Liver (tissue), 9 donors: ENCODE measurements around the gene ADCY7. TPM values are rescaled to one million over a fixed set of nuclear protein-coding genes. Genes with fewer than 3 reads are reported as not detected.
A peak's percentile ranks its signal among the peaks of the same experiment; 100 is the strongest.

Source experiments
- DNase-seq: peaks from one replicate; pipeline ENCODE4 v3.0.0-alpha.2; 2017; ENCODE audit warnings: low spot score
- H3K27ac ChIP-seq, 2 donors: one replicate each; pipeline ENCODE4 v1.7.0; 2013; ENCODE audit warnings: inconsistent platforms in 2 of 2, low read length in 2 of 2, control low read depth in 1 of 2, low read depth in 1 of 2, mild to moderate bottlenecking in 1 of 2
- H3K27me3 ChIP-seq, 4 donors: one replicate each; pipeline versions ENCODE4 v1.6.1 to v1.7.0; 2013; ENCODE audit warnings: low read length in 3 of 4, inconsistent platforms in 1 of 4, mild to moderate bottlenecking in 1 of 4, moderate library complexity in 1 of 4; ENCODE audit not compliant: control insufficient read depth in 4 of 4, insufficient read depth in 4 of 4
- H3K36me3 ChIP-seq, 4 donors: one replicate each; pipeline versions ENCODE4 v1.6.1 to v1.7.0; 2013; ENCODE audit warnings: low read length in 3 of 4, mild to moderate bottlenecking in 3 of 4, low read depth in 1 of 4, moderate library complexity in 1 of 4; ENCODE audit not compliant: control insufficient read depth in 4 of 4, insufficient read depth in 3 of 4
- H3K4me1 ChIP-seq, 4 donors: one replicate each; pipeline versions ENCODE4 v1.6.1 to v1.7.0; 2013; ENCODE audit warnings: low read length in 3 of 4, mild to moderate bottlenecking in 3 of 4, moderate library complexity in 1 of 4; ENCODE audit not compliant: control insufficient read depth in 4 of 4, insufficient read depth in 4 of 4
- H3K4me3 ChIP-seq, 3 donors: one replicate each; pipeline versions ENCODE4 v1.6.1 to v1.7.0; 2013; ENCODE audit warnings: low read length in 3 of 3, control low read depth in 1 of 3, low read depth in 1 of 3, mild to moderate bottlenecking in 1 of 3
- H3K9ac ChIP-seq, 2 donors: one replicate each; pipeline ENCODE4 v1.7.0; 2013; ENCODE audit warnings: low read length in 2 of 2, mild to moderate bottlenecking in 2 of 2, moderate library complexity in 2 of 2, control low read depth in 1 of 2, low read depth in 1 of 2
- H3K9me3 ChIP-seq, 4 donors: one replicate each; pipeline versions ENCODE4 v1.6.1 to v1.7.0; 2013; ENCODE audit warnings: low read length in 3 of 4; ENCODE audit not compliant: control insufficient read depth in 4 of 4
- FOXA1 ChIP-seq: IDR thresholded peaks from 2 replicates; pipeline ENCODE4 v1.6.1; 2016; ENCODE audit warnings: antibody characterized with exemption
- GABPA ChIP-seq, 2 donors: IDR thresholded peaks in 1 of 2; conservative IDR thresholded peaks in 1 of 2; 2 replicates each; pipeline ENCODE4 v1.6.1; 2016; ENCODE audit warnings: antibody characterized with exemption in 2 of 2, mild to moderate bottlenecking in 1 of 2, moderate library complexity in 1 of 2
- HNF4A ChIP-seq, 2 donors: conservative IDR thresholded peaks; 2 replicates each; pipeline ENCODE4 v1.6.1; 2016; ENCODE audit warnings: antibody characterized with exemption in 2 of 2, mild to moderate bottlenecking in 2 of 2
- HNF4G ChIP-seq: IDR thresholded peaks from 2 replicates; pipeline ENCODE4 v1.6.1; 2016; ENCODE audit warnings: antibody characterized with exemption
- NR2F2 ChIP-seq: IDR thresholded peaks from 2 replicates; pipeline ENCODE4 v1.6.1; 2016; ENCODE audit warnings: antibody characterized with exemption
- RAD21 ChIP-seq, 2 donors: IDR thresholded peaks; 2 replicates each; pipeline ENCODE4 v1.6.1; 2016; ENCODE audit warnings: antibody characterized with exemption in 2 of 2, mild to moderate bottlenecking in 2 of 2
- RXRA ChIP-seq, 2 donors: IDR thresholded peaks; 2 replicates each; pipeline ENCODE4 v1.6.1; 2017 to 2018; ENCODE audit warnings: antibody characterized with exemption in 2 of 2, mild to moderate bottlenecking in 1 of 2
- SP1 ChIP-seq: IDR thresholded peaks from 2 replicates; pipeline ENCODE4 v1.6.1; 2018; ENCODE audit warnings: antibody characterized with exemption, mild to moderate bottlenecking
- TAF1 ChIP-seq: conservative IDR thresholded peaks from 2 replicates; pipeline ENCODE4 v1.6.1; 2016; ENCODE audit warnings: antibody characterized with exemption, mild to moderate bottlenecking
- YY1 ChIP-seq: IDR thresholded peaks from 2 replicates; pipeline ENCODE4 v1.6.1; 2016; ENCODE audit warnings: antibody characterized with exemption, mild to moderate bottlenecking
- WGBS: extraction: QIAGEN DNeasy Blood & Tissue Kit; methylation state at CpG from one replicate; pipeline ENCODE4 v1.1.7; 2013; 5-methylcytosine and 5-hydroxymethylcytosine counted together
- polyA plus RNA-seq, 2 donors: library from polyadenylated mRNA; stranded (reverse) in 1 of 2; unstranded in 1 of 2; fragments of 200-250 nt in 1 of 2; fragments of >200 nt in 1 of 2; fragmentation: Nextera tagmentation in 1 of 2; extraction: Ambion mirVana in 1 of 2; gene quantifications; one replicate each; pipeline versions ENCODE4 v1.2.1 to v1.2.3, GENCODE V29; 2013 to 2015
- total RNA-seq, 2 donors: library from RNA; depleted of rRNA; stranded (reverse); fragments of >200 nt; gene quantifications; one replicate each; pipeline ENCODE4 v1.2.3, GENCODE V29; 2014
- TF ChIP-seq, protein P1 (sequence below): fragments of 150-350 bp; IDR thresholded peaks from 2 replicates; pipeline ENCODE4 v1.5.1; 2017; ENCODE audit warnings: improper control_type of control experiment, low read depth, low read length; ENCODE audit not compliant: missing input control
- TF ChIP-seq, protein P2 (sequence below): IDR thresholded peaks from 2 replicates; pipeline ENCODE4 v1.6.1; 2016; ENCODE audit warnings: antibody characterized with exemption, mild to moderate bottlenecking
- TF ChIP-seq, protein P3 (sequence below): IDR thresholded peaks from 2 replicates; pipeline ENCODE4 v1.6.1; 2016; ENCODE audit warnings: antibody characterized with exemption
- donor health status: healthy.
- donor health status: healthy.
- donor health status: healthy.
- donor health status: healthy.
- donor health status: healthy.

Gene ADCY7
- total RNA-seq (10 to 100 TPM; 11.5 to 43.9 TPM), polyA plus RNA-seq (1 to 10 TPM; 1.8 to 3.4 TPM)

DNA sequence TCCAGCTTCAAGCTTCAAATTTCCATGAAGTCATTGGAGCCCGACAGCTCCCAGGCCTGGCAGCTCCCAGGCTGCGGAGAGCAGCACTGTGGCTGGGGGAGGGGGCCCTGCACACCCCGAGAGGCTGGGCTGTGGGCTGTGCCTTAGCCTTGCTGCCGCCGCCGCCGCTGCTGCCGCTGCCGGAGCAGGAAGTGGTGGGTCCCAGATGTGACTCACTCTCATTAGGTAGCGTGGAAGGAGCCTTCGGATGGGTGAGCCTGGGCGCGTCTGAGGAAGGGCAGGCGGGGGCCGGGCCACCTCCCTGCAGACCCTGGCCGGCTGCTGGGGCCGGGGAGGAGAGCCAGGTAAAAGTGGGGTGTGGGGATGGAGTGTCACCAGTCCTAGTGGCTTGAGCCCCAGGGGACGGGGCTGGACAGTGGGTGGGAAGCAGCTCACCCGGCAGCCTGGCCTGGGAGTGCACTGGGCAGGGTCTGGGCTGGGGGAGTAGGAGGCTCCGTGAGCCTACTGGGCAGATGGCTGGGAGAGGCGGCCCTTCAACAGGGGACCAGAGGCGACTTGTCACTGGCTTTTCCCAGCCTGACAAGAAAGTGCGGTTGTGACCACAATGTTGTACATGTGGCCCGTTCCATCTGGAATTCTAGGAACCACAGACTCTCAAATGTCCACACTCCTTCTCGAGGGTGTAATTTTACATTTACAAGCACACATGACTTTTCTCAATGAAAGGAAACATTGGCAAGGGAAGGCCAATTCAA lies at the start of gene ADCY7:
TSS of gene ADCY7 (plus strand) at position 215 of the 755 bp plus-strand sequence. CDS start 21,629 bp downstream, outside the sequence.
- no peaks in the 10 kb centered on the region for H3K36me3 ChIP-seq
- H3K9me3 ChIP-seq = no peaks in the 10 kb centered on the region
- H3K27me3 ChIP-seq = no peaks in the 10 kb centered on the region
- peak within 1 kb of the TSS in 1 of 2 donors; percentile 27 for H3K9ac ChIP-seq
- H3K4me1 ChIP-seq = peaks cover 0 to 11% (median 5%) of the 10 kb centered on the region in 4 donors
- WGBS = 61% methylated on average over 25 of the region's 25 CpGs
- peak; percentile 64 for DNase-seq
- peak within 1 kb of the TSS in 1 of 3 donors; percentile 23 for H3K4me3 ChIP-seq
- H3K27ac ChIP-seq = peak within 1 kb of the TSS in 1 of 2 donors; percentile 64
- TF ChIP-seq SP1 = no peak
- no peak for TF ChIP-seq HNF4G
- no peak for TF ChIP-seq RAD21 (IDR thresholded peaks at IDR 0.05)
- no peak for TF ChIP-seq YY1
- TF ChIP-seq GABPA (IDR thresholded peaks at IDR 0.05 in 1 of 2, conservative IDR thresholded peaks at IDR 0.05 in 1 of 2) = no peak
- TF ChIP-seq TAF1 = no peak
- no peak for TF ChIP-seq HNF4A (conservative IDR thresholded peaks at IDR 0.05)
- TF ChIP-seq RXRA (IDR thresholded peaks at IDR 0.05) = no peak

DNA sequence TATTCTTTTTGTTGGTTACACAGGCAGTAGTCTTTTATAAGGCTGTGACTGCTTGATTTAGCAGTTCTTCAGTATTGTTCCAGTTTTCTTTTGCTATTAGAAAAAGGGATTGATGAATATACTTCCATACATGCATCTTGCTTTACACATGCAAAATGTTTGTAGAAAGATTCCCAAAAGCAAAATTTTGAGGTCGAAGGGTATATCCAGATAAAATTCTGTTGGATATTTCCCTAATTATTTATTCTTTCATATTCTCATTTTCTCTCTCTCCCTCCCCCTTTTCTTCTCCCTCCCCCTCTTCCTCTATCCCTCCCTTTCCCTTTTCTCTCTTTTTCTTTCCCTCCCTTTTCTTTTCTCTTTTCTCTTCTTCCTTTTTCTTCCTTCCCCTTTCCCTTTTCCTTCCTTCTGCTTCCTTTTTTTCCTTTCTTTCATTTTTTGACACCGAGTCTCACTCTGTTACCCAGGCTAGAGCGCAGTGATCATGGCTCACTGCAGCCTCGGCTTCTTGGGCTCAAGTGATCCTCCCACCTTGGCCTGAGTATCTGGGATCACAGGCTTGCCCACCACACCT lies 46.9 kb upstream of the ADCY7 start:
- no peaks in the 10 kb centered on the region for H3K27me3 ChIP-seq
- TF ChIP-seq FOXA1 (no peak), NR2F2 (no peak), HNF4G (no peak)
- TF ChIP-seq, protein P1, sequence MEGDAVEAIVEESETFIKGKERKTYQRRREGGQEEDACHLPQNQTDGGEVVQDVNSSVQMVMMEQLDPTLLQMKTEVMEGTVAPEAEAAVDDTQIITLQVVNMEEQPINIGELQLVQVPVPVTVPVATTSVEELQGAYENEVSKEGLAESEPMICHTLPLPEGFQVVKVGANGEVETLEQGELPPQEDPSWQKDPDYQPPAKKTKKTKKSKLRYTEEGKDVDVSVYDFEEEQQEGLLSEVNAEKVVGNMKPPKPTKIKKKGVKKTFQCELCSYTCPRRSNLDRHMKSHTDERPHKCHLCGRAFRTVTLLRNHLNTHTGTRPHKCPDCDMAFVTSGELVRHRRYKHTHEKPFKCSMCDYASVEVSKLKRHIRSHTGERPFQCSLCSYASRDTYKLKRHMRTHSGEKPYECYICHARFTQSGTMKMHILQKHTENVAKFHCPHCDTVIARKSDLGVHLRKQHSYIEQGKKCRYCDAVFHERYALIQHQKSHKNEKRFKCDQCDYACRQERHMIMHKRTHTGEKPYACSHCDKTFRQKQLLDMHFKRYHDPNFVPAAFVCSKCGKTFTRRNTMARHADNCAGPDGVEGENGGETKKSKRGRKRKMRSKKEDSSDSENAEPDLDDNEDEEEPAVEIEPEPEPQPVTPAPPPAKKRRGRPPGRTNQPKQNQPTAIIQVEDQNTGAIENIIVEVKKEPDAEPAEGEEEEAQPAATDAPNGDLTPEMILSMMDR = no peak
- TF ChIP-seq, protein P2, sequence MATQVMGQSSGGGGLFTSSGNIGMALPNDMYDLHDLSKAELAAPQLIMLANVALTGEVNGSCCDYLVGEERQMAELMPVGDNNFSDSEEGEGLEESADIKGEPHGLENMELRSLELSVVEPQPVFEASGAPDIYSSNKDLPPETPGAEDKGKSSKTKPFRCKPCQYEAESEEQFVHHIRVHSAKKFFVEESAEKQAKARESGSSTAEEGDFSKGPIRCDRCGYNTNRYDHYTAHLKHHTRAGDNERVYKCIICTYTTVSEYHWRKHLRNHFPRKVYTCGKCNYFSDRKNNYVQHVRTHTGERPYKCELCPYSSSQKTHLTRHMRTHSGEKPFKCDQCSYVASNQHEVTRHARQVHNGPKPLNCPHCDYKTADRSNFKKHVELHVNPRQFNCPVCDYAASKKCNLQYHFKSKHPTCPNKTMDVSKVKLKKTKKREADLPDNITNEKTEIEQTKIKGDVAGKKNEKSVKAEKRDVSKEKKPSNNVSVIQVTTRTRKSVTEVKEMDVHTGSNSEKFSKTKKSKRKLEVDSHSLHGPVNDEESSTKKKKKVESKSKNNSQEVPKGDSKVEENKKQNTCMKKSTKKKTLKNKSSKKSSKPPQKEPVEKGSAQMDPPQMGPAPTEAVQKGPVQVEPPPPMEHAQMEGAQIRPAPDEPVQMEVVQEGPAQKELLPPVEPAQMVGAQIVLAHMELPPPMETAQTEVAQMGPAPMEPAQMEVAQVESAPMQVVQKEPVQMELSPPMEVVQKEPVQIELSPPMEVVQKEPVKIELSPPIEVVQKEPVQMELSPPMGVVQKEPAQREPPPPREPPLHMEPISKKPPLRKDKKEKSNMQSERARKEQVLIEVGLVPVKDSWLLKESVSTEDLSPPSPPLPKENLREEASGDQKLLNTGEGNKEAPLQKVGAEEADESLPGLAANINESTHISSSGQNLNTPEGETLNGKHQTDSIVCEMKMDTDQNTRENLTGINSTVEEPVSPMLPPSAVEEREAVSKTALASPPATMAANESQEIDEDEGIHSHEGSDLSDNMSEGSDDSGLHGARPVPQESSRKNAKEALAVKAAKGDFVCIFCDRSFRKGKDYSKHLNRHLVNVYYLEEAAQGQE = no peak
- TF ChIP-seq, protein P3, sequence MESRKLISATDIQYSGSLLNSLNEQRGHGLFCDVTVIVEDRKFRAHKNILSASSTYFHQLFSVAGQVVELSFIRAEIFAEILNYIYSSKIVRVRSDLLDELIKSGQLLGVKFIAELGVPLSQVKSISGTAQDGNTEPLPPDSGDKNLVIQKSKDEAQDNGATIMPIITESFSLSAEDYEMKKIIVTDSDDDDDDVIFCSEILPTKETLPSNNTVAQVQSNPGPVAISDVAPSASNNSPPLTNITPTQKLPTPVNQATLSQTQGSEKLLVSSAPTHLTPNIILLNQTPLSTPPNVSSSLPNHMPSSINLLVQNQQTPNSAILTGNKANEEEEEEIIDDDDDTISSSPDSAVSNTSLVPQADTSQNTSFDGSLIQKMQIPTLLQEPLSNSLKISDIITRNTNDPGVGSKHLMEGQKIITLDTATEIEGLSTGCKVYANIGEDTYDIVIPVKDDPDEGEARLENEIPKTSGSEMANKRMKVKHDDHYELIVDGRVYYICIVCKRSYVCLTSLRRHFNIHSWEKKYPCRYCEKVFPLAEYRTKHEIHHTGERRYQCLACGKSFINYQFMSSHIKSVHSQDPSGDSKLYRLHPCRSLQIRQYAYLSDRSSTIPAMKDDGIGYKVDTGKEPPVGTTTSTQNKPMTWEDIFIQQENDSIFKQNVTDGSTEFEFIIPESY = no peak
- no peak overlapping the region for H3K27ac ChIP-seq
- H3K9me3 ChIP-seq = no peaks in the 10 kb centered on the region
- no peak overlapping the region for H3K9ac ChIP-seq
- H3K36me3 ChIP-seq = peaks cover 1 to 53% (median 44%) of the 10 kb centered on the region in 4 donors
- no peak for DNase-seq
- 98% methylated on average over 4 of the region's 4 CpGs for WGBS
- no peak overlapping the region for H3K4me3 ChIP-seq
- no peaks in the 10 kb centered on the region for H3K4me1 ChIP-seq
